Transverse colon (tissue), 4 donors: ENCODE measurements around the gene KCNH2. TPM values are rescaled to one million over a fixed set of nuclear protein-coding genes. Genes with fewer than 3 reads are reported as not detected.

Source experiments
- DNase-seq: peaks from one replicate; pipeline ENCODE4 v3.0.0-alpha.2; 2019
- H3K27ac ChIP-seq, 4 donors: fragments of 200-600 bp; sonication (generic); 2 replicates each; pipeline ENCODE4 v1.5.1; 2016 to 2018; ENCODE audit warnings: inconsistent platforms in 4 of 4
- H3K27me3 ChIP-seq: fragments of 200-600 bp; sonication (generic); 2 replicates; pipeline ENCODE4 v1.5.1; 2017; ENCODE audit warnings: inconsistent platforms
- H3K36me3 ChIP-seq, 4 donors: fragments of 200-600 bp; sonication (generic); 2 replicates each; pipeline ENCODE4 v1.5.1; 2017 to 2019; ENCODE audit warnings: inconsistent platforms in 4 of 4
- H3K4me1 ChIP-seq, 4 donors: fragments of 200-600 bp; sonication (generic); 2 replicates each; pipeline ENCODE4 v1.5.1; 2017 to 2020; ENCODE audit warnings: inconsistent platforms in 4 of 4
- H3K4me3 ChIP-seq, 4 donors: fragments of 200-600 bp; sonication (generic); 1 replicate in 1 of 4; 2 replicates in 3 of 4; pipeline versions ENCODE4 v1.5.1 to v1.6.1; 2017 to 2019; ENCODE audit warnings: inconsistent platforms in 4 of 4
- H3K9me3 ChIP-seq, 2 donors: fragments of 200-600 bp; sonication (generic); 2 replicates each; pipeline ENCODE4 v1.5.1; 2017 to 2019; ENCODE audit warnings: inconsistent platforms in 2 of 2
- CTCF ChIP-seq, 5 experiments: fragments of 200-600 bp in 3 of 5; fragments of 450-650 bp in 2 of 5; sonication (generic) in 3 of 5; IDR thresholded peaks; 1 replicate in 2 of 5; 2 replicates in 3 of 5; pipeline ENCODE4 v1.5.1; 2016 to 2017; ENCODE audit warnings: antibody characterized with exemption in 5 of 5, inconsistent platforms in 3 of 5, mild to moderate bottlenecking in 2 of 5, moderate library complexity in 1 of 5
- EP300 ChIP-seq: sonication (generic); formaldehyde crosslinking; IDR thresholded peaks from one replicate; pipeline ENCODE4 v1.6.1; 2017; ENCODE audit warnings: antibody characterized with exemption, low read depth
- POLR2A ChIP-seq: fragments of 450-650 bp; IDR thresholded peaks from one replicate; pipeline ENCODE4 v1.6.1; 2016; ENCODE audit warnings: antibody characterized with exemption, mild to moderate bottlenecking, moderate library complexity
- POLR2AphosphoS5 ChIP-seq, 3 donors: sonication (generic); formaldehyde crosslinking; IDR thresholded peaks; one replicate each; pipeline ENCODE4 v1.6.1; 2016; ENCODE audit warnings: antibody characterized with exemption in 3 of 3
- WGBS, 2 donors: methylation state at CpG; one replicate each; pipeline ENCODE4 v1.1.5; 2018; ENCODE audit warnings: low coverage in 1 of 2; 5-methylcytosine and 5-hydroxymethylcytosine counted together
- in situ Hi-C, 4 donors: fragments of 200-750 bp; cut with MboI; loops; one replicate each; pipeline versions ENCODE4 v1.15.0 to v1.15.1; 2017; ENCODE audit warnings: low sequenced_read_pairs in 3 of 4, low pct_ligation_motif_present in 1 of 4, low pct_unique_long_range_greater_than_20kb in 1 of 4
- intact Hi-C: fragments of 100-400 bp; cut with DNase I; formaldehyde crosslinking; loops from one replicate; pipeline ENCODE4 v1.15.1; 2023; ENCODE audit warnings: low total_unique reads
- total RNA-seq, 4 donors: library from RNA; depleted of rRNA; stranded (reverse); fragments of >200 nt; gene quantifications; one replicate each; pipeline ENCODE4 v1.1.0, GENCODE V29; 2016

KCNH2 gene
- total RNA-seq, 4 donors from 2014 or later = 9.5 to 39.0 (median 19.3) TPM

- 2% methylated on average over 39 of the region's 82 CpGs; no CpG with 5 or more reads in 1 of the 2 donors for WGBS, 2 donors
- Histone ChIP-seq H3K9me3 (no peaks in the 10 kb centered on the region), H3K36me3 (no peaks in the 10 kb centered on the region), H3K27me3 (peaks cover 44% of the 10 kb centered on the region), H3K27ac (no peak overlapping the region), H3K4me3 (peak overlapping the region in 2 of 4 donors; percentile 23 to 43), H3K4me1 (peaks cover 17 to 23% (median 21%) of the 10 kb centered on the region in 4 donors)
- in situ Hi-C loops = no loop called here
- intact Hi-C loops = no loop called here
- DNase-seq = no peak
- TF ChIP-seq EP300 (no peak), POLR2A (no peak)
Measured at GRCh38 chr7:151018421-151019129, 40.5 kb upstream of the KCNH2 start.

- Histone ChIP-seq H3K27ac (no peak overlapping the region), H3K36me3 (no peaks in the 10 kb centered on the region), H3K4me1 (peaks cover 22 to 29% (median 27%) of the 10 kb centered on the region in 4 donors), H3K27me3 (peaks cover 44% of the 10 kb centered on the region), H3K4me3 (peak overlapping the region in 2 of 4 donors; percentile 23 to 43), H3K9me3 (no peaks in the 10 kb centered on the region)
- WGBS, 2 donors = 12% methylated on average over 34 of the region's 34 CpGs; no CpG with 5 or more reads in 1 of the 2 donors
- in situ Hi-C loops (no loop called here), intact Hi-C loops (no loop called here)
- peak; percentile 77 for DNase-seq
- TF ChIP-seq CTCF (IDR thresholded peaks at IDR 0.05) = peak; percentile 88 to 97 (median 94)
- TF ChIP-seq EP300 = no peak
- no peak for TF ChIP-seq POLR2A
Measured at GRCh38 chr7:151017953-151018420, 39.9 kb upstream of the KCNH2 start.

GRCh38 chr7:151017370-151017952 is 39.3 kb upstream of the KCNH2 start:
- no peaks in the 10 kb centered on the region for H3K9me3 ChIP-seq
- H3K27me3 ChIP-seq = peaks cover 44% of the 10 kb centered on the region
- intact Hi-C loops = no loop called here
- no peak overlapping the region for H3K27ac ChIP-seq
- peak overlapping the region in 1 of 4 donors; percentile 23 for H3K4me3 ChIP-seq
- peaks cover 26 to 34% (median 32%) of the 10 kb centered on the region in 4 donors for H3K4me1 ChIP-seq
- DNase-seq = no peak
- no peaks in the 10 kb centered on the region for H3K36me3 ChIP-seq
- WGBS, 2 donors = 56 to 60% methylated on average over 6 to 13 of the region's 13 CpGs
- TF ChIP-seq POLR2AphosphoS5 (IDR thresholded peaks at IDR 0.05) (no peak), CTCF (IDR thresholded peaks at IDR 0.05) (no peak), POLR2A (no peak), EP300 (no peak)
- in situ Hi-C loops = no loop called here

DNA sequence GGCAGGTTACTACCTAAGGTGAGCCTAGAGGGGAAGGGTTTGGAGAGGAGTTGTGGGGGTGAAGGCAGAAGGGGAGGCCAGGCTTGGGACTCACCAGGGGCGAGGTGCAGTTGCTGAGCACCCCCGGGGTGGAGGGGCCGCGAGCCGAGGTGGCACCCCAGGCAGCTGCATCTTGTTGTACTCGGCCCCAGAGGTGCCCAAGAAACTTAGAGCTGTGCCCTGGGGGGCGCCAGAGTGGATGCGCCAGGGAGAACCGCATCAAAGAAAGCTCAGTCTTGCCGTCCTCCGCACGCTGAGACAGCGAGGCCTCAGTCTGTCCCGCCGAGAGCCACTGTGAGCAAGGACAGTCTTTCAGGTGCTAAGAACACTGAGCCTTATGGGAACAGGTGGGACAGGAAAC is 38.8 kb upstream of the KCNH2 start:
- WGBS, 2 donors = 80 to 87% methylated on average over 5 to 15 of the region's 15 CpGs
- TF ChIP-seq POLR2AphosphoS5 (IDR thresholded peaks at IDR 0.05) (no peak), POLR2A (no peak)
- no peak overlapping the region for H3K4me3 ChIP-seq
- peaks cover 44% of the 10 kb centered on the region for H3K27me3 ChIP-seq
- H3K36me3 ChIP-seq = no peaks in the 10 kb centered on the region
- no peak overlapping the region for H3K27ac ChIP-seq
- H3K9me3 ChIP-seq = no peaks in the 10 kb centered on the region
- no peak for DNase-seq
- peaks cover 26 to 39% (median 33%) of the 10 kb centered on the region in 4 donors for H3K4me1 ChIP-seq
- intact Hi-C loops (no loop called here), in situ Hi-C loops (no loop called here)

- Histone ChIP-seq H3K27ac (no peak overlapping the region), H3K9me3 (no peaks in the 10 kb centered on the region), H3K36me3 (no peaks in the 10 kb centered on the region), H3K4me1 (peaks cover 29 to 42% (median 34%) of the 10 kb centered on the region in 4 donors), H3K4me3 (no peak overlapping the region), H3K27me3 (peaks cover 43% of the 10 kb centered on the region)
- in situ Hi-C loops (no loop called here), intact Hi-C loops (no loop called here)
- TF ChIP-seq EP300 (no peak), CTCF (IDR thresholded peaks at IDR 0.05) (no peak), POLR2A (no peak), POLR2AphosphoS5 (IDR thresholded peaks at IDR 0.05) (no peak)
- DNase-seq = no peak
- WGBS, 2 donors = 92 to 96% methylated on average over 4 to 8 of the region's 8 CpGs
Measured at GRCh38 chr7:151016505-151016904, 38.4 kb upstream of the KCNH2 start.
